BLaER1 treated with 17β-estradiol and CSF1 and Interleukin-3, amounts not matched to agents 10 nM and 100 nM (cell line): ENCODE data around the gene SORCS1.

Source experiments
- H3K27ac ChIP-seq, 11 experiments: shearing (Covaris generic); formaldehyde crosslinking; 2 replicates each; pipeline ENCODE4 v1.8.1; 2022
- H3K27me3 ChIP-seq, 11 experiments: shearing (Covaris generic); formaldehyde crosslinking; 2 replicates each; pipeline ENCODE4 v1.8.1; 2022
- H3K36me3 ChIP-seq, 11 experiments: shearing (Covaris generic); formaldehyde crosslinking; 2 replicates each; pipeline ENCODE4 v1.8.1; 2022
- H3K4me1 ChIP-seq, 10 experiments: shearing (Covaris generic); formaldehyde crosslinking; 2 replicates each; pipeline ENCODE4 v1.8.1; 2022
- H3K4me2 ChIP-seq, 11 experiments: shearing (Covaris generic); formaldehyde crosslinking; 2 replicates each; pipeline ENCODE4 v1.8.1; 2022
- H3K4me3 ChIP-seq, 10 experiments: shearing (Covaris generic); formaldehyde crosslinking; 2 replicates each; pipeline ENCODE4 v1.8.1; 2022
- H3K9ac ChIP-seq, 11 experiments: shearing (Covaris generic); formaldehyde crosslinking; 2 replicates each; pipeline ENCODE4 v1.8.1; 2022
- H3K9me3 ChIP-seq, 11 experiments: shearing (Covaris generic); formaldehyde crosslinking; replicated peaks in 1 of 11; 2 replicates each; pipeline ENCODE4 v1.8.1; 2022
- H4K20me1 ChIP-seq, 11 experiments: shearing (Covaris generic); formaldehyde crosslinking; 2 replicates each; pipeline ENCODE4 v1.8.1; 2022
- Cebpa-rat ChIP-seq, 11 experiments: shearing (Covaris generic); IDR thresholded peaks; 2 replicates each; pipeline ENCODE4 v1.8.1; 2022

The SORCS1 gene

DNA sequence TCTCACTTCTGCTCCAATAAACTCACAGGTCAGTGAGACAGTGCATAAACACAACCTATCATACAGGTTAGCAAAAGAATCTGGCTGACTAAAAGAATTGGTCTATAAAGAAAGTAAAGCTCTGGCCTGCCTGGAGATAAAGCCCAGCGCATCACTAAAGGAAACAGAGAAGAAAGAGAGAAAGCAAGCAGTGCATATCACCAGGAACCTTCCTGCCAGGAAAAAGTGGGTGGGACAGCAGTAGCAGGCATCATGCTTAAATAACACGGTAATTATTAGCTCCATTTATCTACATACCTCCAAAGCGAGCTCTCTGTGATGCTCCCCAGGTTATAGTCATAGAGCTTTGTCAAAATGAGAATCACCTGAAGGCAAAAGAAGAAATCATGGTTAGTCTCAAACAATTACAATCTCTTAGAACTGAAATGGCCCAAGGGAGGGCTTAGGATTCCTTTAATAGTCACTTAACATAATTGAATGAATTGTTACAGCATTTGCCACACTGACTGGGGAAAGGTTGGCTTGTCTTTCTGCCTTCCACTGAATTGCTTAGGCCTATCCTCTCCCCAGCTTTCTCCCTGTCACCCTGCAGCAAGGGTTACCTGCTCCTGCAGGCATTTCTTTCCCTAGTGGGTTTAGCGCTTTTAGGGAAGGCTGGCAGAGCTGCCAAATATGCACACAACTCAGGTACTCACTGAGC is 208.1 kb downstream of the SORCS1 start:
- H3K27me3 ChIP-seq: no peaks in the 10 kb centered on the region
- H3K4me2 ChIP-seq: peak overlapping the region in 8 of 11 experiments; percentile 2 to 70 (median 26); a peak in 14 of 22 replicates
- H3K4me3 ChIP-seq: no peak overlapping the region
- H3K4me1 ChIP-seq: peaks cover 32 to 47% (median 43%) of the 10 kb centered on the region in 10 experiments
- TF ChIP-seq Cebpa-rat (IDR thresholded peaks at IDR 0.05): no peak
- H3K9ac ChIP-seq: no peak overlapping the region
- H4K20me1 ChIP-seq: no peaks in the 10 kb centered on the region
- peaks cover 9 to 29% (median 23%) of the 10 kb centered on the region in 11 experiments; a peak in 19 of 22 replicates for H3K9me3 ChIP-seq
- H3K36me3 ChIP-seq: no peaks in the 10 kb centered on the region; a peak in 1 of 22 replicates
- H3K27ac ChIP-seq: peak overlapping the region in 3 of 11 experiments; percentile 4 to 28 (median 26); a peak in 1 of 22 replicates

- Histone ChIP-seq H3K9me3 (peaks cover 13 to 33% (median 24%) of the 10 kb centered on the region in 11 experiments; a peak in 19 of 22 replicates), H3K4me3 (no peak overlapping the region), H3K27ac (peak overlapping the region in 2 of 11 experiments; percentile 10 to 28; a peak in 2 of 22 replicates), H3K4me2 (no peak overlapping the region), H3K36me3 (no peaks in the 10 kb centered on the region; a peak in 1 of 22 replicates), H3K4me1 (peaks cover 31 to 45% (median 42%) of the 10 kb centered on the region in 10 experiments), H4K20me1 (no peaks in the 10 kb centered on the region), H3K9ac (no peak overlapping the region), H3K27me3 (no peaks in the 10 kb centered on the region)
- TF ChIP-seq Cebpa-rat (IDR thresholded peaks at IDR 0.05): no peak
Measured at GRCh38 chr10:106955133-106955532, 209.4 kb downstream of the SORCS1 start.

GRCh38 chr10:106952033-106952432 is 212.5 kb downstream of the SORCS1 start:
- no peaks in the 10 kb centered on the region for H4K20me1 ChIP-seq
- TF ChIP-seq Cebpa-rat (IDR thresholded peaks at IDR 0.05): no peak
- no peak overlapping the region for H3K27ac ChIP-seq
- H3K9me3 ChIP-seq: peaks cover 13 to 33% (median 24%) of the 10 kb centered on the region in 11 experiments; a peak in 19 of 22 replicates
- no peaks in the 10 kb centered on the region; a peak in 1 of 22 replicates for H3K36me3 ChIP-seq
- H3K27me3 ChIP-seq: no peaks in the 10 kb centered on the region
- H3K9ac ChIP-seq: no peak overlapping the region
- H3K4me2 ChIP-seq: no peak overlapping the region
- peaks cover under 1 to 14% (median 12%) of the 10 kb centered on the region in 10 experiments; a peak in 16 of 20 replicates for H3K4me1 ChIP-seq
- no peak overlapping the region for H3K4me3 ChIP-seq

DNA sequence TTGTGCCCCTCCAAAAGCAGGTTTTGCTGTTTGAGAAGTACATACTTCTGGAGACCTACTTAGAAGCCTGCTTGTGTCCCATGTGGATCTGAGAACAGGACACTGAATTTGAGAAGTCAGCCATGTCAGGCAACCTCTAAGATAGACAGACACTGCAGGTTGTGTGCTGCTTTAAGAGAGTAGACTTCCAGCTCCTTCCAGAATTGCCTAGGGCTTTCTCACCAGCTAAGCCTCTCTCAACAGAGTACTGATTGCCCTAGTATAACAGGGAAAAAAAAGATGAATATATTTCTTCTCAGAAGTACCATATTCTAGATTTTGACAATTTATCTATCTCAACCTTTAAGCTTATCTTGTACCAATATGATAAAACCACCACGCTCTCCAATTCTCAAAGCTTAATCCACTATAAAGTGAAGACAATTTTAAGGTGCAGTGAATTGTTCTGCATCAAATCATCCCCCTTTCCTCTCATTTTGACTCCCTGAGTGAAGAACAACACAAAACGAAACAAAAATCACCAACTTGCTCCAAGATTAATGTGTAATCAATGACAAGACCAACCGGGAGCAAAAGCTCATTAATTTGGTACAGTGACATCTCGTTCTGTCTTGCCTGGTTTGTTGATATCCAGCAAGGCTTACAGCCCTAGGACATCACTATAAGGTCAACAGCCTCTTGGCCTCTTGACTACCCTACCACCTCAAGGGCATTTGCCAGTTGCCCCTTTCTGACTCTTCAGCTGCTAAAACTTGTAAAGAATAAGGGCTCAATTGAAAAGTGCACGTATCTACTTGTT is 214.6 kb downstream of the SORCS1 start:
- Histone ChIP-seq H3K9me3 (peaks cover 13 to 26% (median 20%) of the 10 kb centered on the region in 11 experiments; a peak in 19 of 22 replicates), H3K9ac (no peak overlapping the region), H3K27ac (no peak overlapping the region; a peak in 1 of 22 replicates), H4K20me1 (no peaks in the 10 kb centered on the region), H3K4me3 (no peak overlapping the region), H3K4me1 (peaks cover 0 to 10% (median 4%) of the 10 kb centered on the region in 10 experiments; a peak in 8 of 20 replicates), H3K36me3 (no peaks in the 10 kb centered on the region; a peak in 1 of 22 replicates), H3K4me2 (no peak overlapping the region), H3K27me3 (no peaks in the 10 kb centered on the region)
- no peak for TF ChIP-seq Cebpa-rat (IDR thresholded peaks at IDR 0.05)

- Histone ChIP-seq H3K4me1 (peaks cover 0 to 11% (median 7%) of the 10 kb centered on the region in 10 experiments; a peak in 18 of 20 replicates), H3K36me3 (no peaks in the 10 kb centered on the region; a peak in 1 of 22 replicates), H3K27ac (no peak overlapping the region), H3K9ac (no peak overlapping the region), H3K4me3 (no peak overlapping the region), H4K20me1 (no peaks in the 10 kb centered on the region), H3K4me2 (no peak overlapping the region), H3K9me3 (peaks cover 8 to 17% (median 11%) of the 10 kb centered on the region in 11 experiments; a peak in 18 of 22 replicates), H3K27me3 (no peaks in the 10 kb centered on the region)
- TF ChIP-seq Cebpa-rat (IDR thresholded peaks at IDR 0.05): no peak
Measured at GRCh38 chr10:106947643-106948042, 216.9 kb downstream of the SORCS1 start.

GRCh38 chr10:106942035-106942662 is 222.4 kb downstream of the SORCS1 start:
- Histone ChIP-seq H3K4me3 (no peak overlapping the region), H3K36me3 (peaks cover 0 to 8% (median 0%) of the 10 kb centered on the region in 11 experiments; a peak in 3 of 22 replicates), H3K4me1 (peaks cover 11 to 45% (median 32%) of the 10 kb centered on the region in 10 experiments; a peak in 19 of 20 replicates), H4K20me1 (no peaks in the 10 kb centered on the region), H3K27ac (peak overlapping the region in 6 of 11 experiments; percentile 19 to 48 (median 40); a peak in 8 of 22 replicates), H3K4me2 (peak overlapping the region in 6 of 11 experiments; percentile 32 to 77 (median 74); a peak in 13 of 22 replicates), H3K9me3 (peaks cover 5 to 34% (median 20%) of the 10 kb centered on the region in 11 experiments; a peak in 20 of 22 replicates), H3K9ac (no peak overlapping the region), H3K27me3 (no peaks in the 10 kb centered on the region)
- TF ChIP-seq Cebpa-rat (IDR thresholded peaks at IDR 0.05): 0 out of 22 replicates have a peak, but pooled peaks of 1 of the 11 experiments have one; percentile 28

- no peak for TF ChIP-seq Cebpa-rat (IDR thresholded peaks at IDR 0.05)
- Histone ChIP-seq H3K4me2 (peak overlapping the region in 6 of 11 experiments; percentile 32 to 77 (median 74); a peak in 11 of 22 replicates), H3K27ac (peak overlapping the region in 6 of 11 experiments; percentile 19 to 48 (median 34); a peak in 7 of 22 replicates), H4K20me1 (no peaks in the 10 kb centered on the region), H3K9ac (no peak overlapping the region), H3K27me3 (no peaks in the 10 kb centered on the region), H3K9me3 (peaks cover 9 to 41% (median 27%) of the 10 kb centered on the region in 11 experiments; a peak in 20 of 22 replicates), H3K4me1 (peaks cover 18 to 51% (median 38%) of the 10 kb centered on the region in 10 experiments), H3K36me3 (peaks cover 0 to 8% (median 0%) of the 10 kb centered on the region in 11 experiments; a peak in 3 of 22 replicates), H3K4me3 (no peak overlapping the region)
Measured at GRCh38 chr10:106941297-106942034, 223.0 kb downstream of the SORCS1 start.
